ENCODE results near the gene TMC6.
"Not testable (repeated sequence)": the region's sequence is repeated elsewhere in the genome, so short reads cannot be mapped to it uniquely, and the experiment has no call there.

Gene TMC6

DNA sequence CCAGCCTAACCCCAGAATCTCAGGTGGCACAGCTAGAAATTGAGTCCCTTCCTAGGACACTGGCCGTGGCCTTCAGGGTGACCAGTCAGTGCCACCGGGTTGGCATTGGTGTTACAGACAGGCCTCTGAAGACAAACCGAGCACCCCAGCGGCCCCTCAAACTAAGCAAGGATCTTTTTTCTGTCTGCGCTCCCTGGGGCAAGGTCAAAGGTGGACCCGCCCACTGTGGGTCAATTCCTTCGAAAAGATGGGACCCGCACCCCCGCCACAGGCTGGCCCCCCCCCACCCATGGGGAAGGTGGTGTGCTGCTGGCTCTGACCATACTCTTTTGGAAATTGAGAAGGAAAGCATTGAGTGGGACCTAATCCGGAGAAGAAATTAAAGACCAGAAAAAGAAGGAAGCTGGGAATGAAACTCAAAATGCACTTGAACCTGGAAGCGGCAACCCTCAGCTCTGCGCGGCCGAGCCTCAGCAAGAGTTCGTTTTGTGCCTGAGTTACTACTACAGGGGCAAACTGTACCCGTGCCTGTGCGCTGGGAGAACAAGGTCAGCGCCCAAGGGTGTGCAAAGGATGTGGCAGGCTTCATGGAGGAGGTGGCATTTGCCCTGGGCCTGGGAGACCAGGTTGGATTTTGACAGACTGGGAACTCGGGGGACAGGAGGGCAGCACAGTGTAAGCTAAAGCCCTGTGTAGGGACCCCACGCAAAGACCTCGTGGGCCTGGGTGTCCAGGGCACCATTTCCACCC is 20.4 kb downstream of the TMC6 start:
- DNase-seq, result no peak

DNA sequence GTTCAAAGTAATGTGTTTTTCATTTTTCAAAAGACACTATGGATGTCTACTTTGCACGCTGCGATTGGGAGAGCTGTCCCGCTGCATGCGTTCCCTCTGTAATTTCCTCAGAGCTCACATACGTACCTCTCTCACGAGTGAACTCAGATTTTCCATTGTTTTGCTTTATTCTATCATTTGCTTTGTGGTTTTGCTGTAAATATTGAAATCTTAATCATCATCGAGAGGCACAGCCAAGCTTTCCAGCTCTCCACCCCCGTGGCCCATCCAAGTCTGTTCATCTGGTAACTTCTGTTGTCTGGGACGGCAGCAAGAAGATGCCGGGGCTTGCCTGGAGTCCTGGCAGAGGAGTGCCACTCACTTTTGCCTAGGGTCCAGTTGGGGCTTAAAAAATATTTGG is 21.1 kb downstream of the TMC6 start:
- no peak for DNase-seq

DNA sequence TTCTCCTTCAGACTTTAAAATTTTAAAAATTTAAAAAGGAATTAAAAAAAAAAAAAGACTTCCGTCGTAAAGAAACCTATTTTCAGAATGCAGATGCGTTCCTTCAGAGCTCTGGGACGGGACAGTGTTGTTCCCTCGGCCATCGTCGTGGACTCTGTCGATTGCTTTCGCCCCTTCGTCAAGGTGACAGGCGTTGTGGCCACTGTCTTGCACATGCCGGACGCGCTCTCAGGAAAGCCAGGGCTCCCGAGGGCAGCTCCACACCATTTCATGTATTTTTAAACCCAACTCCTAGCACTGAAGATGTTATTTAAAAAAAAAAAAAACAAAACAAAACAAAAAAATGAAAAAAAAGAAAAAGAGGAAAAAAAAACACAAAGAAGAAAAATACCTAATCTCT is 22.3 kb downstream of the TMC6 start:
- no peak for DNase-seq

DNA sequence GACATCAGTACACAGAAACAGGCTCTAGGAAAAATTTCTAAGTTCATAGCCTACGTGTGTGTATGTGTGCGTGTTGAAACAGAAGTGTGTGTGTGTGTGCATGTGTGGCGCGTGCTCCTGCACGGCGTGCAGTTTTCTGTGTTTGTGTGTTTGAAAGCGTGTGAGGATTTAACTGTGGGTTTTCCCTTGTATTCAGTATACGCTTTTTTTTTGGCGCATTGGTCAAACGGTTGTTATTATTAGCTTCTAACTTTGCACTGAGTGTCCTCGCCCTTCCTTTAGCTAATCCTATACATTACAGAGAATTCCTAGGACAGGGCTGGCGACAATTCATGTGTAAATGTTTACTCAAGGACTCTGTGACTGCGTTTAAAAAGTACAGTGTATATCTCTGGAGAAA is 23.0 kb downstream of the TMC6 start:
- no peak for DNase-seq

DNA sequence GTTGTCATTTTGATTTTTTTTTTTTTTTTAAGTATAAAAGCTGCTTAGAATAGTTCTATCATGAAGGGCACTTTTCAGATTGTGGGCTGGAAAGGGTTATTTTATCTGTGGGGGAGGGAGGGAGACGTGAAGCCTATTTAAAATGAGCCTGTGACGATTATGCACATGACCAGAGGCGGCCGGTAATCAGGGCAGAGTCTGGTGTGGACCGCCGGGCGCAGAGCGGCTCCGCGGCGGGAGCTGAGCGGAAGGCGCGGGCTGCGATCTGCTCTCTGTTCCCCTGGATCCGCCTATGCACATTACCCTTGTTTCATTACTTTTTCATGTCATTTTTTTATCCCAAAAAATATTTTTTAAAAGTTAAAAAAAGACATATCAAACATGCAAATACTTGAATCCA is 23.5 kb downstream of the TMC6 start:
- DNase-seq, result no peak

DNA sequence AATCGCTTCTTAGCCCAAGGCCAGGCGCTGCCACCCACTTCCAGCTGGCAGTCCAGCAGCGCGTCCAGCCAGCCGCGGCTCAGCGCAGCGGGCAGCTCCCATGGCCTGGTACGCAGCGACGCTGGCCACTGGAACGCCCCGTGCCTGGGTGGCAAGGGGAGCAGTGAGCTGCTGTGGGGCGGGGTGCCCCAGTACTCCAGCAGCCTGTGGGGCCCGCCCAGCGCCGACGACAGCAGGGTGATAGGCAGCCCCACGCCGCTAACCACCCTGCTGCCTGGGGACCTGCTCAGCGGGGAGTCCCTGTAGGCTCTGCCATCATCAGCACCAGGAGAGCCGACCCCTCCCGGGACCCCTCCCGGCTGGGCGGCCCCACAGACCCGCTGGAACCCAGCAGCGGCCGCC is 24.0 kb downstream of the TMC6 start:
- DNase-seq, result no peak

DNA sequence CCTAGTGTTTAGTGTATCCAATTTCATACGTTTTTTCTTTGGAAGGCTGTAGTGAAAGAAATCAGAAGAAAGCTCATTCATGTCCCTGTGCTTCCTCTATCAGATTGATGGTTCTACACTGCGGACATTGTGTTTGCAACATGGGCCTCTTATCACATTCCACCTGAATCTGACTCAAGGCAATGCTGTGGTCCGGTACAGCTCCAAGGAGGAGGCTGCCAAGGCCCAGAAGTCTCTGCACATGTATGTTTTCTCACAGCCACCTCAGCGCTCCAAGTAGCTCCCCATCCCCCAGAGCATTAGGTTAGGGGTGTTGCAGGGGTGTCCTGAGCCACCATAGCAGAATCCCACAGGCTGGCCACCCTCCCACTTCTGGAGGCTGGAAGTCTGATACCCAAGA is 25.2 kb downstream of the TMC6 start:
- no peak for DNase-seq

DNA sequence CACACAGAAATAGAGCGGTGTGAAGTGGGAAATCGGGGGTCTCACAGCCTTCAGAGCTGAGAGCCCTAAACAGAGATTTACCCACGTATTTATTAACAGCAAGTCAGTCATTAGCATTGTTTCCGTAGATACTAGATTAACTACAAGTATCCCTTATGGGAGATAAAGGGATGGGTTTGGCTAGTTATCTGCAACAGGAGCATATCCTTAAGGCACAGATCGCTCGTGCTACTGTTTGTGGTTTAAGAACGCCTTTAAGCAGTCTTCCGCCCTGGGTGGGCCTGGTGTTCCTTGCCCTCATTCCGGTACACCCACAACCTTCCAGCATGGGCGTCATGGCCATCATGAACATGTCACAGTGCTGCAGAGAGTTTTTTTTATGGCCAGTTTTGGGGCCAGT is 27.0 kb downstream of the TMC6 start:
- no peak for DNase-seq

DNA sequence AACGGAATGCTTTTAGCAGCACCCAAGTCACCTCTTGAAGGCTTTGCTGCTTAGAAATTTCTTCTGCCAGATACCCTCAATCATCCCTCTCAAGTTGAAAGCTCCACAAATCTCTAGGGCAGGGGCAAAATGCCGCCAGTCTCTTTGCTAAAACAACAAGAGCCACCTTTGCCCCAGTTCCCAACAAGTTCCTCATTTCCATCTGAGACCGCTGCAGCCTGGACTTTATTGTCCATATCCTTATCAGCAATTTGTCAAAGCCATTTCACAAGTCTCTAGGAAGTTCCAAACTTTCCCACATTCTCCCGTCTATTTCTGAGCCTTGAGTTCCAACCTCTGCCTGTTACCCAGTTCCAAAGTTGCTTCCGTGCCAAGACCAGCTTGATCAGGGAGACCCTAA is 27.4 kb downstream of the TMC6 start:
- DNase-seq, result no peak

DNA sequence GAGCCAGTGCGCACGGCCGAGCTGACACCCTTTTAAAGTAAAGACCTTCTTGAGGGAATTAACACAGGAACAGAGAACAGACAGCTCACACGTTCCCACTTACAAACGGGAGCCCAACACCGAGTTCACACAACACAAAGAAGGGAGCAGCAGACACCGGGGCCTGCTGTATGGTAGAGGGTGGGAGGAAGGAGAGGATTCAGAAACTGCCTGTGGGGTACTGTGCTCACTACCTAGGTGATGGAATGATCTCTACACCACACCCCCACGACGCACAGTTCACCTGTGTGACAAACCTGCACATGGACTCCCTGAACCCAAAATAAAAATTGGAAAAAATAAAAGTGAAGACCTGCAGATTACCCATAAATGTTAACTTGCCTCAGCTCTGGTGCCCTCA is 32.5 kb downstream of the TMC6 start:
- DNase-seq, result no peak

DNA sequence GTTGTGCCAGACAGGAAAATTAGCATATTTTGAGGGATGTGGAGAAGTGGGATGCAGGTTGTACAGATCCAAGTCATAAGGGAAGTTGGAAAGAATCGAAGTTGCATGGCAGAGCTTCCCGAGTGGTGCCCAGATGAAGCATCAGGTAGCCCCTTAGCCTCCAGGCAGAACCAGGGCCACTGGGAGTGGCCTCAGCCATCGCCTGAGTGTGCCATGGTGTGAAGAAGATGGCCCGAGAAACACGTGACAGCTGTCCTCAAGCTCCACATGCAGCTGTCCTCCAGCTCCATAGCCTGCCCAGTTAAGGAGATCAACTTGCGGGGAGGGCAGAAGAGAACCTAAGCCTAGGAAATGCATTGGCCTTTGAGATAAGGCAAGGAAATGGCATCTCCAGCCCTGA is 33.5 kb downstream of the TMC6 start:
- no peak for DNase-seq

DNA sequence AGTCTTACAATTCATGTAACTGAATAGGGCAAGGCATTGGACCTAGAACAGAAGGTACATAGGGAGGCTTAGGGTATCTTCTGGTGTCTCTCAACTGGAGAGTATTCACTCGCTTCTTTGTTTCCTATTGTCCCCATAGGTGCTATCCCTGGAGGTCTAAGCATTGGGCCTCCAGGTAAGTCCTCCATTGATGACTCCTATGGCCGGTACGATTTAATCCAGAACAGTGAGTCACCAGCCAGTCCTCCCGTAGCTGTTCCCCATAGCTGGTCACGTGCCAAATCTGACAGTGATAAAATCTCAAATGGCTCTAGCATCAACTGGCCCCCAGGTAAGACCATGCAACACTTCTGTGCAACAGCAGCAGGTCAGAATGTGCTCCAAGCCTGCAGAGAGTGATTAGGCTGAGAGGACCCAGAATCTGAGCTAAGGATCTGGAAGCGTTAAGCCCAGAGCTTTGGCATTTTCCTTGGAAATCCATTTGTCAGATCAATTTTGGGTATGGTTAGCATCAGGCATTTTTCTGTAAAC is 35.7 kb downstream of the TMC6 start:
- DNase-seq, result no peak

DNA sequence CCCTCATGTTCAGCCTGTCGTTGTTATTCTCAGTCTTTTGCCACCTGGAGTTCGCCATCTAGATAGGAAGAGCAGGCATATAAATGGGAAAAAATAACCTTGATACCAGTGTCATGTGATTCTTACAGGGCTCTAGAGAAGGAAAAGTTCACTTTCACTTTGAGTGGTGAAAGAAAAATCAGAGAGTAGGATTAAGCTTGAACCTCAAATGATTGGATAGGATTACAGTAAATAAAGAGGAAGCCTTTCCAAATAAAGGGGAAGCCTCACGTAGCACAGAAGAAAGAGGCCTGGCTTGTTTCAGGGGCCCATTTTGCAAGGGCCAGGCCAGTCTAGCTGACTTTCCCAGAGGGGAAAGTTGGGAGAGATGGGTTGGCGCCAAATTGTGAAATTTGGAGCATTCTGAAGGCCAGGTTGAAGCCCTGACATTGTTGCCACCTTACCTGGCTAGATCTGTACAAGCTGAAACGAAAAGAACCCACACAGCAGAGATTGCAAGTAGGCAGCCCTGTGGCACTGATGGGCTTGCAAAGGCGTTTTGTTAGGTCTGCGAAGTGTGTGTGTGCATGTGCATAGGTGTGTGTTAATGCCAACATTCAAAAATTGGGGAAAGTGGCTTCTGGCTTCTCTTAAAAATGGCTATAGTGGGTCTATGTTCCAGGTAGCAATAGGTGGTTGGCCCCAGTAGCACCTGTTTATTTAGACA is 38.8 kb downstream of the TMC6 start:
- DNase-seq, result peak; percentile 51 to 74 (median 61)

DNA sequence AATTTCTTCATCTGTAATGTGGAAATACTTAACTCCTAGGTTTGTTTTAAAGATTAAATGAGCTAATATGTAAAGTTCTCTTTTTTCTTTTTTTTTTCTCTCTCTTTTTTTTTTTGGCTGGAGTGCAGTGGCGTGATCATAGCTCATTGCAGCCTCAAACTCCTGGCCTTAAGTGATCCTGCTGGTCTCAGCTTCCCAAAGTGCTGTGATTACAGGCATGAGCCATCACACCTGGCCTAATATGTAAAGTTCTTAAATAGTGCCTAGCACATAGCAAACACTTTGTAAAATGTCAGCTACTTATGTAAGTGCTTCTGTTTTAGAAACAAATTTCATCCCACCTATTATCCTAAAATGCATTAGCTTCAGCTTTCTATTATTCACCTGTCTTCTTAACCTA is 40.0 kb downstream of the TMC6 start:
- DNase-seq, result no peak

DNA sequence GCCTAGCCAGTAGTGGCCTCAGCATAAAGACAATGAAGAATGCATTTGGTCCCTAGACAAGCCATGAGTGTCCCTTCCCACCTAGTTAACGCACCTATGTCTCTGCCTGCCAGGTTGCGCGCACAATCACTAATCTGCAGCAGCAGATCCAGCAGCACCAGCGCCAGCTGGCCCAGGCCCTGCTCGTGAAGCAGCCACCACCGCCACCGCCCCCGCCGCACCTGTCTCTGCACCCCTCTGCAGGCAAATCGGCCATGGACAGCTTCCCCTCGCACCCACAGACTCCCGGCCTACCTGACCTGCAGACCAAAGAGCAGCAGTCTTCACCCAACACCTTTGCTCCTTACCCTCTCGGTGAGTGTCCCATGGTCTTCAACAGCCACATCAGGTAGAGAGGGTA is 41.8 kb downstream of the TMC6 start:
- DNase-seq, result no peak

DNA sequence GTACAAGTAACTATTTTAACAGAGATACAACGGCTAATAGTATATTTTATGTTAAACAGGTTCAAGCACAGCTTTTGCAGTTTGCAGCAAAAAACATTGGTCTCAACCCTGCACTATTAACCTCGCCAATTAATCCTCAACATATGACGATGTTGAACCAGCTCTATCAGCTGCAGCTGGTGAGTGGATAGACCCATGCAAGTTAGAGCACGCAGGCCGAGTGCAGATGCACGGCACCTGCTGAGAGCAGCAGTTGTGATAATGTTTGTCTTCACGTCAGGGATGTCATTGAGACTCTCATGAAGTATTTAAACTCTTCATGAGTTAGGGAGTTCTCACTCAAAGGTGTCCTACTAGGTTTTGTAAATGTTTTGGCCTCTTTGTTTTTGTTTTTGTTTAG is 45.6 kb downstream of the TMC6 start:
- no peak for DNase-seq

DNA sequence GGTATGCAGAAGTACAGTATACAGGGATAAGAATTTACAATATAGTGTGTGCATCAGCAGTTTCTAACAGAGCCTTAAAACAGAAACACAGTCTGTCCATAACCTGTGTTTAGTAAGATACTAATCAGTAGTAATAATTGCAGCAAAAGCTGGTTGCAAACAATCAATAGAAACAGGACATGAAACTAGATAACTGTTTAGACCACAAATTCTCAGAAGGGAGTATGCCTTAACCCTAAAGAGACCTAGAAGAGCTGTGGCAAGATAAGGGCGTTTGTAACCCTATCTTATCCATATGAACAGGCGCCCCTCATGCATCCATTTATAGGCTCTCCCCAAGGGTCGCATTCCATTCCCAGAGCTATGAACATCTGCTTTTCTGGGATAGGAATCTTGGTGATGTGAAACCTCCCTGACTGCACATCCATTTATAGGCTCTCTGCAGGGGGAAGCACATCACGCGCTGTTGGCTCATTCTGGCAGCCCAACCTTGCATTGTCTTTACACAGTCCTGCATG is 46.1 kb downstream of the TMC6 start:
- peak; percentile 43 to 54 (median 44) for DNase-seq

DNA sequence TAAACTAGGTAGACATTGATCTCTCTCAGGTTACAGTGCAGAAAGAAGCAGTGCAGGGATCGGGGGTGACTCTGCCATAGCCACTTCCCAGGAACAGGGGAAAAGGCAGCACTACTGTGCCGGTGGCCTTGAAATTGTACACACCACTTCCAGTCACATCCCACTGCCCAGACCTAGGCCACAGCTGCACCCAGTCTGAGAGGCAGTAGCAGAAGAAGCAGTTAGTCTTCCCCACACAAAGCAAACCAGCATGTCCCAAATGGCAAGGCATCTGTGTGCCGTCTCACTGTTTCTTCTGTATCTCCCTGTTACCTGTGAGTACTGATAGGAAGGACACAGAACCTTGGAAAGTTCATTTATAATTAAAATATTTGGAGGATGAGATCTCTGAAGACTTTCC is 47.0 kb downstream of the TMC6 start:
- no peak for DNase-seq

DNA sequence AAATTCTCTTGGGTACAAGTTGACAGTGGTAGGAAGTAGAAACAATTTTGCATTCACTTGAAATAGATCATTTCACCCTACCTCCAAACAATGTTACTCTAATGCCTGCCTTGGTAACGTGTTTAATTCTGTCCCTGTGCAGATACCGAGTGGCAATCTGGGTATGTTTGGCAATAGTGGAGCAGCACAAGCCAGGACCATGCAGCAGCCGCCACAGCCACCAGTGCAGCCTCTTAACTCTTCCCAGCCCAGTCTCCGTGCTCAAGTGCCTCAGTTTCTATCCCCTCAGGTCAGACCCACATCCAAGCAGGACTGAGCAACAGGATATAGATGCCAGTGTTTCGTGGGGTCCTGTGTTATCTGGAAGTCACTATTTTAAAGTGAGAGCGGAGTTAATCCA is 49.3 kb downstream of the TMC6 start:
- DNase-seq, result no peak

DNA sequence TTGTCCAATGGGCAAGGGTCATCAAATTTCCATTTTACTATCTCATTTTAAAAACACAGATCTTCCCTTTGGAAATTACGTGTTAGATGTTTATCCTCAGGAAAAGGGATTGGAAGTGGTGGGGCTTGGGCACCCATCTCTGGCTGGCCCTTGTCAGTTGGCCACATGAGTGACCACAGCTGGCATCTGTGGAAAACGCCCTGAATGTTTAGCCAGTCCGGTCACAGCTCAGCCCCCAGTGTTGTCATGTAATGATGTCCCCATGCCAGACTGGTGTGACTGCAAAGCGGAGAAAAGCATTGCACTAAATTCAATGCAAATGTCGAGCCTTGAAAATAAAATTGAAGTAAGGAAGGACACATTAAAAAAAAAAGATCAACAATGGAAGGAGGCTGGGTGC is 53.0 kb downstream of the TMC6 start:
- DNase-seq, result no peak

DNA sequence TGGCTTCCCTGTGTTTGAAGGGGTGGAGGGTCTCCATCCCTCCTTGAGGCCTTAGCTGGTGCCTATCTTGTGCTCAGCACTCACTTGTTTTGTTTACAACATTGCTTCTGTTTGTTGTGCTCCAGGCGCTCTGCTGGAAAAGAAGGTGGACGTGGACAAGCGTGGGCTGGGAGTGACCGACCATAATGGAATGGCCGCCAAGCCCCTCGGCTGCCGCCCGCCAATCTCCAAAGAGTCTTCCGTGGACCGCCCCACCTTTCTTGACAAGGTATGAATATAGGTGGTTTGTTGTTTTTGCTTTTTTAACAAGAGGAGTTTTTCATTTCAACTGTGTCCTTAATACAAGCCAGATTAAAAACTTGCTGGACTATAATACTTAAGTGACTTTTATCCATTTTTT is 53.5 kb downstream of the TMC6 start:
- no peak for DNase-seq

DNA sequence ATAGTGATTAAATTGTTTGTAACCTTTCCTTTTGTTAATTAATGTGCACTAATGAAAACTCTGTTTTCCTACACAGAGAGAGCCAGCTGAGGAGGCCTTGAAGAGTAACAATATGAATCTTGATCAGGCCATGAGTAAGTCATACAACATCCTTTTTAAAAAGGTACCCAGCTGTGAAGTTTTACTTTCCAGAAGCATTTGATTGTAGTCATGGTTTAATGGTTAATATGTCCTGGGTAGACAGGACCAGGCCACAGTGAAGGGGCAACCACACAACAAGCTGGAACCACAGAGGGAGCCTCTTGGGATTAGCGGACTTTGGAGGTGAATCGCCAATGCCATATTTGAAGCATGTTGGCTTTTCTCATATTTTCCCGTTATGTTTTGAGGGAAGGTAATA is 55.6 kb downstream of the TMC6 start:
- DNase-seq, result no peak

DNA sequence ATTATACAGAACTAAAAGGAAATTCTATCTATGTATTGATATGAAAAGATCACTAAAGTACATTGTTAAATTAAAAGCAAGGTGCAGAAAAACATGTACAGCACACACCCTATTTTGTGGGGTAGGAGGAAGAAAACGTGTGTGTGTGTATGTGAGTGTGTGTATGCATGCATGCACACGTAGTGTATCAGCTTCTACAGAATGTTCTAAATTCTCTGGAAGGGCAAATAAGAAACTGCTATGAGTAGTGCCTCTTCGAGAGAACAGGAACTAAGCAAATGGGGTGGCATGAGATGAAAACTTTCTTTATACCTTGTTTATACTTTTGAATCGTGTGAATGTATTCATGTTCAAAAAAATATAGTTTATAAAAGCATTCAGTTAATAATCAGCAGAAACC is 58.9 kb downstream of the TMC6 start:
- DNase-seq, result no peak

DNA sequence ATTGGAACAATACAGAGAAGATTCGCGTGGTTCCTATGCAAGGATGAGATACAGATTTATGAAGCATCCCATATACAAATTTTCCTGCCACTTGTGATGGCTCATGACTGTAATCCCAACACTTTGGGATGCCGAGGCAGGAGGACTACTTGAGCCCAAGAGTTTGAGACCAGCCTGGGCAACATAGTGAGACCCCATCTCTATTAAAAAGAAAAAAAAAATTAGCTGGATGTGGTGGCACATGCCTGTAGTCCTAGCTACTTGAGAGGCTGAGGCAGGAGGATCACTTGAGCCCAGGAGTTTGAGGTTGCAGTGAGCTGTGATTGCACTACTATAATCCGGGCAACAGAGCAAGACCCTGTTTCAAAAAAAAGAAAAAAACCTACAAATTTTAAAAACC is 61.6 kb downstream of the TMC6 start:
- not testable (repeated sequence) for DNase-seq

All from suppressor macrophage treated with lipopolysaccharide for 1 hour (primary cell).